Lower leg skin (tissue), 4 donors: ENCODE data around the gene CLIC3. TPM values are rescaled to one million over a fixed set of nuclear protein-coding genes. Genes with fewer than 3 reads are reported as not detected.

Experiments
- DNase-seq, 2 donors: peaks; one replicate each; pipeline ENCODE4 v3.0.0-alpha.2; 2019; ENCODE audit warnings: low spot score in 2 of 2
- H3K4me3 ChIP-seq: fragments of 200-600 bp; sonication (generic); 2 replicates; pipeline ENCODE4 v1.5.1; 2017; ENCODE audit warnings: mild to moderate bottlenecking, low read depth; ENCODE audit not compliant: poor library complexity, severe bottlenecking
- POLR2A ChIP-seq, 2 donors: fragments of 450-650 bp; IDR thresholded peaks; one replicate each; pipeline ENCODE4 v1.6.1; 2016 to 2017; ENCODE audit warnings: antibody characterized with exemption in 2 of 2, mild to moderate bottlenecking in 1 of 2, moderate library complexity in 1 of 2
- WGBS, 2 donors: methylation state at CpG; one replicate each; pipeline ENCODE4 v1.1.5; 2018; 5-methylcytosine and 5-hydroxymethylcytosine counted together
- intact Hi-C: fragments of 100-400 bp; cut with DNase I; formaldehyde crosslinking; loops from one replicate; pipeline ENCODE4 v1.15.0; 2023; ENCODE audit warnings: low total_unique reads
- total RNA-seq, 4 donors: library from RNA; depleted of rRNA; stranded (reverse); fragments of >200 nt; gene quantifications; one replicate each; pipeline ENCODE4 v1.1.0, GENCODE V29; 2016
- TF ChIP-seq, protein P1 (sequence below), 3 donors: fragments of 450-650 bp; IDR thresholded peaks; one replicate each; pipeline ENCODE4 v1.5.1; 2016; ENCODE audit warnings: antibody characterized with exemption in 3 of 3, mild to moderate bottlenecking in 3 of 3, moderate library complexity in 2 of 3

The CLIC3 gene
- total RNA-seq, 4 donors from 2014 or later = 114 to 328 (median 163) TPM

DNA sequence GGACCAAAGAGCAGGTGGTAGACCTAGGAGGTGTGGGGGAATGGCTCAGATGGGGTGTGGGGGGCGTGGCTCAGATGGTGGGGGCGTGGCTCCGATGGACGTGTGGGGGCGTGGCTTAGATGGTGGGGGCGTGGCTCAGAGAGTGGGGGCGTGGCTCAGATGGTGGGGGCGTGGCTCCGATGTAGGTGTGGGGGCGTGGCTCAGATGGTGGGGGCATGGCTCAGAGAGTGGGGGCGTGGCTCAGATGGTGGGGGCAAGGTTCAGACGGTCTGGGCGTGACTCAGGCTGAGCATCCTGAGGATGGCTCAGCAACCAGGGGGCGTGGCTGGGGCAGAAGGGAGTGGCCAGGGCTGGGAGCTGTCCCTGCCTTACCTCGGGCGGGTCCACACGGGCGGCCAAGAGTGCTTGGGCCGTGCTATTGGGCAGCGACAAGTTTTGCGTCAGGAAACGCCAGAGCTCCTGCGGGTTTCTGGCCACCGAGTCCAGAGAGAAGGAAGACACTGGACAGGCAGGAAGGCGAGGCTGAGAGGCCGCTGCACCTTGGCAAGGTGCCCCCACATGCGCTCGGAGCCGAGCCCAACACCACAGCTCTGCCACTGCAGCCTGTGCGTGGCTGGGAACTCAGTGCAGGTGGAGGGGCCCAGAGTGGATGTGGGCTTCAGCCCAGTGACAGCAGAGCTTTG, 25.8 kb upstream of the CLIC3 start:
- 42 to 55% methylated on average over 18 to 23 of the region's 30 CpGs for WGBS, 2 donors
- intact Hi-C loops = no loop called here
- TF ChIP-seq POLR2A (IDR thresholded peaks at IDR 0.05) = no peak
- TF ChIP-seq, protein P1, sequence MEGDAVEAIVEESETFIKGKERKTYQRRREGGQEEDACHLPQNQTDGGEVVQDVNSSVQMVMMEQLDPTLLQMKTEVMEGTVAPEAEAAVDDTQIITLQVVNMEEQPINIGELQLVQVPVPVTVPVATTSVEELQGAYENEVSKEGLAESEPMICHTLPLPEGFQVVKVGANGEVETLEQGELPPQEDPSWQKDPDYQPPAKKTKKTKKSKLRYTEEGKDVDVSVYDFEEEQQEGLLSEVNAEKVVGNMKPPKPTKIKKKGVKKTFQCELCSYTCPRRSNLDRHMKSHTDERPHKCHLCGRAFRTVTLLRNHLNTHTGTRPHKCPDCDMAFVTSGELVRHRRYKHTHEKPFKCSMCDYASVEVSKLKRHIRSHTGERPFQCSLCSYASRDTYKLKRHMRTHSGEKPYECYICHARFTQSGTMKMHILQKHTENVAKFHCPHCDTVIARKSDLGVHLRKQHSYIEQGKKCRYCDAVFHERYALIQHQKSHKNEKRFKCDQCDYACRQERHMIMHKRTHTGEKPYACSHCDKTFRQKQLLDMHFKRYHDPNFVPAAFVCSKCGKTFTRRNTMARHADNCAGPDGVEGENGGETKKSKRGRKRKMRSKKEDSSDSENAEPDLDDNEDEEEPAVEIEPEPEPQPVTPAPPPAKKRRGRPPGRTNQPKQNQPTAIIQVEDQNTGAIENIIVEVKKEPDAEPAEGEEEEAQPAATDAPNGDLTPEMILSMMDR (IDR thresholded peaks at IDR 0.05) = no peak
- no peak for DNase-seq
- no peak overlapping the region for H3K4me3 ChIP-seq

DNA sequence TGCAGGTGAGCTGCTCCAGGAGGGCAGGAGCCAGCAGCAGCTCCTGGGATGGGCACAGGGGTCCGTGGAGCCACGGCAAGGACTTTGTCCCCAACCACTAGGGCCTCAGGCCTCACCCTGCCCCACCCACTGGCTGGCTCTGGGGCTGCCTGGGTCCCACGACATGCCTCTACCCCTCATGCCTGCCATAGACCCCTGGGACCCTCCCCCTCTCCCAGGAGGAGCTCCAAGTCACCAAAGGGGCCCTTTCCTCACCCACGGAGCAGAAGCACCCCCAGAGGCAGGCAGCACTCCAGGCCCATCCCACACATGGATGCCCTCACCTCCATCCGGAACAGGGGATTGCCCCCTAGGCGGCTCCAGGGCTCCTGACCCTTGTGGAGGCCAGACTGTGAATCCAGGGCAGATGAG, 25.2 kb upstream of the CLIC3 start:
- no peak for DNase-seq
- TF ChIP-seq POLR2A (IDR thresholded peaks at IDR 0.05) = no peak
- TF ChIP-seq, protein P1 (IDR thresholded peaks at IDR 0.05) = no peak
- intact Hi-C loops = no loop called here
- H3K4me3 ChIP-seq = no peak overlapping the region
- WGBS, 2 donors = 73 to 92% methylated on average over 5 to 6 of the region's 6 CpGs

DNA sequence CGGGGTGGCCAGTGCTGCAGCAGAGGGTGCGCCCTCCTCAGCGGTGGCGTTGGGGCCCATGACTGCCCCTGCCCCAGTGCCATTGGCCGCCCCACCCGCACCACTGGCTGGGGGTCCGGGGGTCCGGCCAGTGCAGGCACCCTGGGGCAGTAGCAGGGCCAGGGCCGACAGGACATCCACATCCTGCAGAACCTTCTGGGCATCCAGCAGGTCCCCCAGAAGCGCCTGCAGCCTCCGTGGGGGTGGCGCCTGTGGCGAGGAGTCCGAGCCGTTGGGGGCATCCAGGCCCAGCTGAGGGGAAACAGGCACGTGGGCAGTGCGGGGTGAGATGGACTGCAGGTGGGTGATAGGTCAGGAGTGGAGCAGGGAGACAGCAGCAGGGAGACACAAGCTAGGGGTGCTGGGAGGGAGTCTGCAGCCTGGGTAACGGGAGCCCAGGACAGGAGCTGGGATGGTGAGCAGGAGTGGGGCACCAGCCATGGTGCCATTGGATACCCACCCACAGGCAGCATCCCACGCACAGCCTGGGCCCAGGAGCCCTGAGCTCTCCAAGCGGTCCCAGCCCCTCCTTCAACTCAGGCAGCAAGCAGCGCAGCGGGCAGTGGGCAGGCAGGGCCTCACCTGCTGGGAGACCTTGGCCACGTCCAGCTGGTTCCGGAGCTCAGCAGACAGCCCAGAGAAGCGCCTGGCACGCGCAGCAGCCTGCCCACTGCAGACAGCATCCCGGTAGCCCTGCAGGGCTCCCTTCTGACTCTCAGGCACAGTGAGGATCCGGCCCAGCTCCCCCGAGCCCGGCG, 24.6 kb upstream of the CLIC3 start:
- H3K4me3 ChIP-seq = no peak overlapping the region
- intact Hi-C loops = no loop called here
- 93 to 95% methylated on average over 13 to 24 of the region's 32 CpGs for WGBS, 2 donors
- TF ChIP-seq, protein P1 (IDR thresholded peaks at IDR 0.05) = no peak
- no peak for TF ChIP-seq POLR2A (IDR thresholded peaks at IDR 0.05)
- DNase-seq = no peak

DNA sequence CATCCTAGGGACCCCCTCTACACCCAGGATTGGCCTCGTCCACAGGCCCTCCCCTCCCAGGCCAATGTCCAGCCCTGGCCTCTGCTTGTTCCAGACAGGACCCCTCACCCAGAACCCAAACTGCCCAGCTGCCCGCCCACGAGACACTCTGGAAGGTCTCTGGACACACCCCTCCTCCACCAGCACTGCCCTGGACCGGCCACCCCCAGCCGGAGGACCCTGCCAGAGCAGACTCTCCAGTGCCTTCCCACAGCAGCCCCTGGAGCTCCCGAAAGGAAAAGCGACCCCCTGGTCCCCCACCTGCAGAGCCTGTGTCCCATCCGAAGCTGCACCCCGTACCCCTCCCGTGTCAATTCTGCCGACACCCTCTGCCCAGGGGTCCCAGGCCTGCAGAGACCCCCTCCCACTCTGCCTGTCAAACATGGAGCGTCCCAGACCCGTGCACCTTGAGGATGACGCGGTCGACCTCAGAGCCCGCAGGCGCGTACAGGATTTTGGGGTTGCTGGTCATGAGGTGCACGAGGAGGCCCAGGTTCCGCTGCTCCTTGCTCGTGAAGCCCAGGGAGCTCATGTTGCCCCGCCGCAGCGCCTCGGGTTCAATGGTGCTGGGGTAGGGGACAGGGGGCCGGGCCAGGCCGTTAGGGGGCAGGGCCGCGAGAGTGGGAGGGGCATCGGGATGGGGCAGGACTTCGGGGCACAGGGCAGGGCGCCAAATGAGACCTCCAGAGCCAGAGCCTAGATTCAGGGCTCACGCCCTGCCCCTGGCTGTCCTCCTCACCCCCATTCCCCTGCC, 23.7 kb upstream of the CLIC3 start:
- DNase-seq = no peak
- intact Hi-C loops = no loop called here
- no peak for TF ChIP-seq POLR2A (IDR thresholded peaks at IDR 0.05)
- TF ChIP-seq, protein P1 (IDR thresholded peaks at IDR 0.05) = no peak
- 92 to 95% methylated on average over 26 to 34 of the region's 34 CpGs for WGBS, 2 donors
- no peak overlapping the region for H3K4me3 ChIP-seq

DNA sequence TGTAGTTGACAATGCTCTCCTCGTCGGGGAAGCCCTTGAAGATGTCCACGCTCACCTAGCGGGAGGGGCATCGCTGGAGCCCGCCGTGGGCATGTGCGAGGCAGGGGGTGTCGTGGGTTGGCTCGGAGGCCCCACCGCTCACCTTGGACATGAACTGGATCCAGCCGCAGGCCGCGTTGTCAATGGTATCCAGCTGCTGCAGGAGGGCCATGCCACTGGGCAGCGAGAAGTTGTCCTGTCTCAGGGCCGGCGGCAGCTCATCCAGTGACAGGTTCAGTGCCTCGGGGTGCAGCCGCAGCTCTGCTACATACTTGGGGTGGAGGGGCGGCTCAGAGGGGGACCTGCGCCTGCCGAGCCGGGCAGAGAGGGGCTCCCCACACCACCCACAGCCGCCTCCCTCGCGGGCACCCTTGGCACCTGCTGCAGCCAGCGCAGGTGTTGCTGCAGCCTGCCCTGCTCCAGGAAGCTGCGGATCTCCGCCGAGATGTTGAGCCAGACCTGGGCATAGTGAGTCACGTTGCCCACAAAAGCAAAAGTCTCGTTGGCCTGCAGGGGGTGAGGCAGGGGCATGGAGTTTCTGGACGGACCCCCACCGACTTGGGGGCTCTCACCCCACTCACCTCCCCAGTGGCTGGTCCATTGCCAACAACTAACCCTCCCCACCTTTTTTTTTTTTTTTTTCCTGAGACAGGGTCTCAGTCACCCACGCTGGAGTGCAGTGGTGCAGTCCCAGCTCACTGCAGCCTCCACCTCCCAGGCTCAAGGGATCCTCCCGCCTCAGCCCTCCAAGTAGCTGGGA, 22.6 kb upstream of the CLIC3 start:
- H3K4me3 ChIP-seq = no peak overlapping the region
- no peak for DNase-seq
- intact Hi-C loops = no loop called here
- WGBS, 2 donors = 85 to 88% methylated on average over 32 to 33 of the region's 36 CpGs
- TF ChIP-seq, protein P1 (IDR thresholded peaks at IDR 0.05) = no peak
- TF ChIP-seq POLR2A (IDR thresholded peaks at IDR 0.05) = no peak
